PC-3 (cell line): ENCODE results near the gene SLC25A39. TPM values are rescaled to one million over a fixed set of nuclear protein-coding genes. Genes with fewer than 3 reads are reported as not detected.
A peak's percentile ranks its signal among the peaks of the same experiment; 100 is the strongest.

Experiments used
- ATAC-seq: fragments of 200-7000 bp; cut with Tn5 transposase; 2 replicates; pipeline ENCODE4 v1.9.1; 2020; ENCODE audit warnings: mild to moderate bottlenecking, moderate library complexity
- BruUV-seq: library from RNA; stranded (reverse); fragments of 400-500 nt; replicated peaks from 2 replicates; lab custom pipeline; 2021; lab: Mats Ljungman, UMichigan
- CTCF ChIA-PET: fragments of 300-600 bp; sonication (Branson Sonifier 250); formaldehyde crosslinking; loops from one replicate; lab custom pipeline; 2022; ENCODE audit warnings: antibody characterized with exemption; lab: Charles Lee
- POLR2A ChIA-PET: fragments of 300-600 bp; sonication (Branson Sonifier 250); formaldehyde crosslinking; loops from one replicate; lab custom pipeline; 2022; ENCODE audit warnings: antibody characterized with exemption; ENCODE audit not compliant: unreplicated experiment; lab: Charles Lee
- DNase-seq: peaks from one replicate; pipeline ENCODE4 v3.0.0-alpha.2; 2015
- H2AFZ ChIP-seq: fragments of 300-600 bp; sonication (generic); 2 replicates; pipeline ENCODE4 v1.6.0; 2016; ENCODE audit warnings: antibody characterized with exemption, low read length
- H3F3A ChIP-seq: fragments of 300-600 bp; sonication (generic); one replicate; pipeline ENCODE4 v1.6.0; 2017; ENCODE audit warnings: antibody characterized with exemption, low read length, control low read depth, mild to moderate bottlenecking; ENCODE audit not compliant: unreplicated experiment
- H3K27ac ChIP-seq: fragments of 300-600 bp; sonication (generic); 2 replicates; pipeline ENCODE4 v1.5.1; 2016; ENCODE audit warnings: mild to moderate bottlenecking, low read length
- H3K27me3 ChIP-seq: fragments of 300-600 bp; sonication (generic); 2 replicates; pipeline ENCODE4 v1.6.1; 2016; ENCODE audit warnings: low read length, mixed read lengths
- H3K36me3 ChIP-seq: fragments of 300-600 bp; sonication (generic); 2 replicates; pipeline ENCODE4 v1.6.1; 2016; ENCODE audit warnings: low read depth, mixed run types, low read length, mixed read lengths
- H3K4me1 ChIP-seq: fragments of 300-600 bp; sonication (generic); 2 replicates; pipeline ENCODE4 v1.5.1; 2016; ENCODE audit warnings: low read length; ENCODE audit not compliant: insufficient read depth
- H3K4me2 ChIP-seq: fragments of 300-600 bp; sonication (generic); 2 replicates; pipeline ENCODE4 v1.6.0; 2016; ENCODE audit warnings: low read length
- H3K4me3 ChIP-seq: fragments of 300-600 bp; sonication (generic); 2 replicates; pipeline ENCODE4 v1.5.1; 2016; ENCODE audit warnings: mild to moderate bottlenecking, low read length, mixed read lengths
- H3K79me2 ChIP-seq: fragments of 300-600 bp; sonication (generic); 2 replicates; pipeline ENCODE4 v1.6.1; 2017; ENCODE audit warnings: low read length, mixed read lengths
- H3K9ac ChIP-seq: fragments of 300-600 bp; sonication (generic); 2 replicates; pipeline ENCODE4 v1.6.0; 2016; ENCODE audit warnings: mild to moderate bottlenecking, low read length
- H3K9me2 ChIP-seq: fragments of 300-600 bp; sonication (generic); replicated peaks from 2 replicates; pipeline ENCODE4 v1.6.1; 2016; ENCODE audit warnings: mixed run types, low read length, mixed read lengths
- H3K9me3 ChIP-seq: fragments of 300-600 bp; sonication (generic); 2 replicates; pipeline ENCODE4 v1.6.1; 2016; ENCODE audit warnings: low read length, mixed read lengths
- H4K20me1 ChIP-seq: fragments of 300-600 bp; sonication (generic); 2 replicates; pipeline ENCODE4 v1.6.1; 2016; ENCODE audit warnings: low read length, mixed read lengths
- EZH2 ChIP-seq: fragments of 300-600 bp; sonication (generic); IDR thresholded peaks from one replicate; pipeline ENCODE4 v1.6.1; 2017; ENCODE audit warnings: antibody characterized with exemption, mild to moderate bottlenecking, low read length; ENCODE audit not compliant: unreplicated experiment
- EZH2phosphoT487 ChIP-seq: fragments of 300-600 bp; sonication (generic); IDR thresholded peaks from 2 replicates; pipeline ENCODE4 v1.6.1; 2018; ENCODE audit warnings: mild to moderate bottlenecking, antibody characterized with exemption, low read length, borderline replicate concordance
- intact Hi-C: fragments of 100-400 bp; cut with micrococcal nuclease; formaldehyde crosslinking; loops from 2 replicates; pipeline ENCODE4 v1.9.0; 2023
- total RNA-seq: library from RNA; depleted of rRNA; stranded (reverse); fragments of >200 nt; gene quantifications from 2 replicates; pipeline ENCODE4 v1.2.3, GENCODE V29; 2014
- TF ChIP-seq, protein P1 (sequence below): fragments of 300-600 bp; sonication (generic); conservative IDR thresholded peaks from 2 replicates; pipeline ENCODE4 v1.5.1; 2017; ENCODE audit warnings: antibody characterized with exemption, low read depth, mild to moderate bottlenecking, low read length

SLC25A39 gene
- total RNA-seq, 1 experiment from 2014 or later: 726 TPM

DNA sequence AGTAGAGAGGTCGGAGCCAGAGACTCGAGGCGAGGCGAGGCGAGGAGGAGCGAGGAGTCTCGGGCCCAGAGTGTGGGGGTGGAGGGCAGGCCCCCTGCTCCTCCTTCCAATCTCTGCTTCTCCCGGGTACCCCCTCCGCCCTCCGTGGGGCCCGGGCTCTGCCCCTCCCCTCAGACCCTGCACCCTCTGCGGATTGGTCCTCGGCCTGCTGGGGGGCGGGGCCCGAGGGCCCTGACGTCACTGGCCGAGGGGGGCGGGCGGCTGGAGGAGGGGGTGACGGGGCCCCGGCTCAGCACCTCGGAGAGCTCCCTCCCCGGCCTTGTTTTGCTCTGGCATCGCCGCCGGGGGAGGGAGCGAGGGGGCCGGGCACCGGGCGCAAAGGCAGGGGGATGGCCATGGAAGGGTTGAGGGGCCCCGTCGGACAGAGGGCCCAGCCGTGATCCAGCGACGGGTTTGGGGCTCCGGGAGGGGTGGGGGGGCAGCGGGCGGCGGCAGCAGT, 16.3 kb downstream of the SLC25A39 start, which contains the start of gene RUNDC3A:
Gene RUNDC3A, plus strand, starts transcription at position 282 of the 499 bp plus-strand sequence. CDS start 232 bp downstream, outside the sequence.
- Histone ChIP-seq H3F3A (no peaks in the 10 kb centered on the region), H3K4me3 (no peak within 1 kb of the TSS), H3K27me3 (no peaks in the 10 kb centered on the region), H4K20me1 (no peaks in the 10 kb centered on the region), H3K27ac (no peak within 1 kb of the TSS), H3K36me3 (no peaks in the 10 kb centered on the region), H3K79me2 (no peaks in the 10 kb centered on the region), H3K4me2 (peak within 1 kb of the TSS; percentile 74), H3K9ac (no peak within 1 kb of the TSS), H3K4me1 (peaks cover 9% of the 10 kb centered on the region), H2AFZ (no peak within 1 kb of the TSS), H3K9me3 (no peaks in the 10 kb centered on the region), H3K9me2 (no peaks in the 10 kb centered on the region)
- DNase-seq: peak; percentile 58
- CTCF ChIA-PET: interaction anchor here (0.6 kb wide), 1 partner anchor 59 kb away, joined by 3 read pairs; no protein-coding TSS in a partner anchor
- intact Hi-C loops: loop anchor here (2.0 kb wide), 1 partner anchor 36 kb away; the partner anchor contains the start of gene GRN
- no TSS peak for BruUV-seq
- POLR2A ChIA-PET: no interaction called here
- TF ChIP-seq EZH2phosphoT487 (no peak), EZH2 (no peak)
- TF ChIP-seq, protein P1, sequence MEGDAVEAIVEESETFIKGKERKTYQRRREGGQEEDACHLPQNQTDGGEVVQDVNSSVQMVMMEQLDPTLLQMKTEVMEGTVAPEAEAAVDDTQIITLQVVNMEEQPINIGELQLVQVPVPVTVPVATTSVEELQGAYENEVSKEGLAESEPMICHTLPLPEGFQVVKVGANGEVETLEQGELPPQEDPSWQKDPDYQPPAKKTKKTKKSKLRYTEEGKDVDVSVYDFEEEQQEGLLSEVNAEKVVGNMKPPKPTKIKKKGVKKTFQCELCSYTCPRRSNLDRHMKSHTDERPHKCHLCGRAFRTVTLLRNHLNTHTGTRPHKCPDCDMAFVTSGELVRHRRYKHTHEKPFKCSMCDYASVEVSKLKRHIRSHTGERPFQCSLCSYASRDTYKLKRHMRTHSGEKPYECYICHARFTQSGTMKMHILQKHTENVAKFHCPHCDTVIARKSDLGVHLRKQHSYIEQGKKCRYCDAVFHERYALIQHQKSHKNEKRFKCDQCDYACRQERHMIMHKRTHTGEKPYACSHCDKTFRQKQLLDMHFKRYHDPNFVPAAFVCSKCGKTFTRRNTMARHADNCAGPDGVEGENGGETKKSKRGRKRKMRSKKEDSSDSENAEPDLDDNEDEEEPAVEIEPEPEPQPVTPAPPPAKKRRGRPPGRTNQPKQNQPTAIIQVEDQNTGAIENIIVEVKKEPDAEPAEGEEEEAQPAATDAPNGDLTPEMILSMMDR: no peak
- peak; percentile 66 for ATAC-seq

- Histone ChIP-seq H3K9me3 (no peaks in the 10 kb centered on the region), H3K27me3 (no peaks in the 10 kb centered on the region), H3F3A (no peaks in the 10 kb centered on the region), H3K9ac (no peak overlapping the region), H3K4me1 (peaks cover 9% of the 10 kb centered on the region), H3K27ac (no peak overlapping the region), H4K20me1 (no peaks in the 10 kb centered on the region), H3K79me2 (no peaks in the 10 kb centered on the region), H3K36me3 (no peaks in the 10 kb centered on the region), H3K4me3 (no peak overlapping the region), H2AFZ (no peak overlapping the region), H3K9me2 (no peaks in the 10 kb centered on the region), H3K4me2 (no peak overlapping the region)
- no TSS peak for BruUV-seq
- ChIA-PET CTCF (interaction anchor here (0.6 kb wide), 1 partner anchor 58 kb away, joined by 3 read pairs; no protein-coding TSS in a partner anchor), POLR2A (no interaction called here)
- DNase-seq: no peak
- ATAC-seq: peak; percentile 47
- intact Hi-C loops: loop anchor here (2.0 kb wide), 1 partner anchor 37 kb away; the partner anchor contains the start of gene GRN
- TF ChIP-seq, protein P1: no peak
- no peak for TF ChIP-seq EZH2
- no peak for TF ChIP-seq EZH2phosphoT487
Measured at GRCh38 chr17:44307387-44308186, 17.0 kb downstream of the SLC25A39 start.
